HCT116 (cell line): Measurements from ENCODE around the gene CEP72. TPM values are rescaled to one million over a fixed set of nuclear protein-coding genes. Genes with fewer than 3 reads are reported as not detected.

Experiments
- ATAC-seq: fragments of 200-7000 bp; cut with Tn5 transposase; 2 replicates; pipeline ENCODE4 v1.9.1; 2020; ENCODE audit warnings: mild to moderate bottlenecking, moderate library complexity
- BruUV-seq: library from RNA; stranded (reverse); fragments of 400-500 nt; replicated peaks from 2 replicates; lab custom pipeline; 2021; lab: Mats Ljungman, UMichigan
- CTCF ChIA-PET: fragments of 300-600 bp; sonication (Branson Sonifier 250); formaldehyde crosslinking; loops from one replicate; lab custom pipeline; 2021; ENCODE audit warnings: antibody characterized with exemption; lab: Charles Lee
- POLR2A ChIA-PET: fragments of 300-600, 350-600 bp; sonication (Branson Sonifier 250); formaldehyde crosslinking; loops from one replicate; lab custom pipeline; 2021; ENCODE audit warnings: antibody characterized with exemption; lab: Charles Lee
- RAD21 ChIA-PET, 2 experiments: fragments of 300-600 bp; sonication (Branson Sonifier 250); formaldehyde crosslinking; loops; one replicate each; lab custom pipeline; 2023; ENCODE audit warnings: low total read pairs in 2 of 2; ENCODE audit not compliant: uncharacterized antibody in 2 of 2, unreplicated experiment in 2 of 2, low non-redundant PET in 1 of 2; lab: Charles Lee
- DNase-seq: peaks from one replicate; pipeline ENCODE4 v3.0.0-alpha.2; 2010; ENCODE audit warnings: low read depth, low spot score
- H2AFZ ChIP-seq: fragments of 200-600 bp; shearing (Covaris generic), sonication (generic); 2 replicates; pipeline ENCODE4 v1.6.1; 2017; ENCODE audit warnings: low read depth, mixed run types, mixed read lengths, antibody characterized with exemption, low read length; ENCODE audit not compliant: poor library complexity, severe bottlenecking
- H3K27ac ChIP-seq: 2 replicates; pipeline ENCODE4 v1.5.1; 2012; ENCODE audit warnings: low read depth, low read length
- H3K27me3 ChIP-seq: fragments of 200-600 bp; sonication (generic); 2 replicates; pipeline ENCODE4 v1.6.1; 2016; ENCODE audit warnings: mixed run types, low read length, mixed read lengths; ENCODE audit not compliant: insufficient read depth
- H3K36me3 ChIP-seq, 2 experiments: fragments of 200-500 bp in 1 of 2; fragments of 200-600 bp in 1 of 2; sonication (Bioruptor generic) in 1 of 2; sonication (generic) in 1 of 2; 2 replicates each; pipeline versions ENCODE4 v1.5.1 to v1.6.1; 2014 to 2016; ENCODE audit warnings: low read length in 2 of 2, inconsistent platforms in 1 of 2, mixed read lengths in 1 of 2, mixed run types in 1 of 2; ENCODE audit not compliant: insufficient read depth in 2 of 2, control insufficient read depth in 1 of 2
- H3K4me1 ChIP-seq, 2 experiments: fragments of 200-600 bp in 1 of 2; sonication (generic) in 1 of 2; 2 replicates each; pipeline versions ENCODE4 v1.5.1 to v1.6.1; 2012 to 2017; ENCODE audit warnings: low read length in 2 of 2, inconsistent platforms in 1 of 2, mild to moderate bottlenecking in 1 of 2, mixed read lengths in 1 of 2, mixed run types in 1 of 2, moderate library complexity in 1 of 2; ENCODE audit not compliant: insufficient read depth in 2 of 2, control insufficient read depth in 1 of 2
- H3K4me2 ChIP-seq: fragments of 200-600 bp; sonication (generic); 2 replicates; pipeline ENCODE4 v1.6.1; 2017; ENCODE audit warnings: mixed run types, low read length, mixed read lengths
- H3K4me3 ChIP-seq, 2 experiments: fragments of 200-600 bp in 1 of 2; sonication (generic) in 1 of 2; replicated peaks in 1 of 2; 2 replicates each; pipeline ENCODE4 v1.5.1; 2011 to 2016; ENCODE audit warnings: low read length in 2 of 2, control low read depth in 1 of 2, low read depth in 1 of 2, mild to moderate bottlenecking in 1 of 2, mixed read lengths in 1 of 2, mixed run types in 1 of 2
- H3K79me2 ChIP-seq: fragments of 200-600 bp; sonication (generic); 2 replicates; pipeline ENCODE4 v1.6.1; 2017; ENCODE audit warnings: mild to moderate bottlenecking, mixed run types, low read length, moderate library complexity, mixed read lengths; ENCODE audit not compliant: insufficient read depth
- H3K9ac ChIP-seq: fragments of 200-600 bp; sonication (generic); 2 replicates; pipeline ENCODE4 v1.6.1; 2016; ENCODE audit warnings: low read length, mixed read lengths
- H3K9me2 ChIP-seq: fragments of 200-600 bp; sonication (generic), shearing (Covaris generic); 2 replicates; pipeline ENCODE4 v1.6.1; 2017; ENCODE audit warnings: mixed run types, mild to moderate bottlenecking, moderate library complexity; ENCODE audit not compliant: insufficient read depth
- H3K9me3 ChIP-seq, 2 experiments: fragments of 200-500 bp in 1 of 2; fragments of 200-600 bp in 1 of 2; sonication (Bioruptor generic) in 1 of 2; sonication (generic) in 1 of 2; 2 replicates each; pipeline ENCODE4 v1.6.1; 2014 to 2017; ENCODE audit warnings: low read length in 2 of 2, mixed read lengths in 2 of 2, inconsistent platforms in 1 of 2, low read depth in 1 of 2, mild to moderate bottlenecking in 1 of 2, mixed run types in 1 of 2, moderate library complexity in 1 of 2; ENCODE audit not compliant: control insufficient read depth in 1 of 2, insufficient read depth in 1 of 2
- H4K20me1 ChIP-seq: fragments of 200-600 bp; sonication (generic), shearing (Covaris generic); 2 replicates; pipeline ENCODE4 v1.6.1; 2017; ENCODE audit warnings: mixed run types, mild to moderate bottlenecking, moderate library complexity; ENCODE audit not compliant: insufficient read depth
- CBX3 ChIP-seq: IDR thresholded peaks from 2 replicates; pipeline ENCODE4 v1.6.1; 2012; ENCODE audit warnings: low read depth
- CTCF ChIP-seq, 3 experiments: fragments of 200-600 bp in 1 of 3; sonication (generic) in 1 of 3; IDR thresholded peaks in 2 of 3; conservative IDR thresholded peaks in 1 of 3; 2 replicates each; pipeline ENCODE4 v1.5.1; 2012 to 2017; ENCODE audit warnings: low read depth in 2 of 3, low read length in 2 of 3, antibody characterized with exemption in 1 of 3, borderline replicate concordance in 1 of 3, control low read depth in 1 of 3, mild to moderate bottlenecking in 1 of 3, mixed read lengths in 1 of 3, mixed run types in 1 of 3, moderate library complexity in 1 of 3; ENCODE audit not compliant: insufficient read depth in 1 of 3
- EGR1 ChIP-seq: IDR thresholded peaks from 2 replicates; pipeline ENCODE4 v1.6.1; 2012; ENCODE audit warnings: low read depth
- ELF1 ChIP-seq: IDR thresholded peaks from 2 replicates; pipeline ENCODE4 v1.6.1; 2012; ENCODE audit warnings: low read depth, borderline replicate concordance
- EZH2 ChIP-seq: fragments of 200-600 bp; sonication (generic); IDR thresholded peaks from 2 replicates; pipeline ENCODE4 v1.6.1; 2017; ENCODE audit warnings: antibody characterized with exemption, mixed run types
- FOSL1 ChIP-seq: IDR thresholded peaks from 2 replicates; pipeline ENCODE4 v1.6.1; 2012; ENCODE audit warnings: low read depth
- MAX ChIP-seq: IDR thresholded peaks from 2 replicates; pipeline ENCODE4 v1.6.1; 2012
- POLR2AphosphoS5 ChIP-seq: IDR thresholded peaks from 2 replicates; pipeline ENCODE4 v1.6.1; 2011; ENCODE audit warnings: mild to moderate bottlenecking, low read depth, low read length, moderate library complexity
- REST ChIP-seq: IDR thresholded peaks from 2 replicates; pipeline ENCODE4 v1.6.1; 2012; ENCODE audit warnings: low read depth
- SIN3A ChIP-seq: IDR thresholded peaks from 2 replicates; pipeline ENCODE4 v1.6.1; 2012; ENCODE audit warnings: low read depth
- SRF ChIP-seq: IDR thresholded peaks from 2 replicates; pipeline ENCODE4 v1.6.1; 2012; ENCODE audit warnings: low read depth
- YY1 ChIP-seq: IDR thresholded peaks from 2 replicates; pipeline ENCODE4 v1.6.1; 2011; ENCODE audit warnings: low read length, low read depth, moderate library complexity, mild to moderate bottlenecking; ENCODE audit not compliant: insufficient replicate concordance; ENCODE audit errors: extremely low read depth
- ZBTB33 ChIP-seq: IDR thresholded peaks from 2 replicates; pipeline ENCODE4 v1.6.1; 2011; ENCODE audit warnings: mild to moderate bottlenecking, low read length, moderate library complexity; ENCODE audit not compliant: insufficient replicate concordance; ENCODE audit errors: extremely low read depth
- ZFX ChIP-seq: fragments of 450-650 bp; IDR thresholded peaks from 2 replicates; pipeline ENCODE4 v1.6.1; 2017
- intact Hi-C: fragments of 100-400 bp; cut with micrococcal nuclease; formaldehyde crosslinking; loops from 2 replicates; pipeline ENCODE4 v1.10.0; 2022
- total RNA-seq: library from RNA; stranded (reverse); gene quantifications from one replicate; pipeline ENCODE4 v1.2.1, GENCODE V29; 2021; ENCODE audit not compliant: unreplicated experiment

CEP72 gene
- total RNA-seq, 1 experiment from 2014 or later, result 25.6 TPM

- no peak overlapping the region for H2AFZ ChIP-seq
- no peaks in the 10 kb centered on the region for H3K36me3 ChIP-seq
- RAD21 ChIA-PET, result interaction anchor here in 1 of 2 experiments (0.6 kb wide), 1 partner anchor 47 kb away, joined by 3 read pairs; no protein-coding TSS in a partner anchor
- no peaks in the 10 kb centered on the region for H4K20me1 ChIP-seq
- no peaks in the 10 kb centered on the region; a peak in 1 of 4 replicates for H3K9me3 ChIP-seq
- TF ChIP-seq ZBTB33 (no peak), EGR1 (no peak), CBX3 (no peak), SIN3A (no peak), REST (no peak), YY1 (no peak), POLR2AphosphoS5 (no peak), FOSL1 (no peak), EZH2 (no peak), ELF1 (no peak), MAX (no peak), ZFX (no peak), SRF (no peak), CTCF (IDR thresholded peaks at IDR 0.05 in 2 of 3, conservative IDR thresholded peaks at IDR 0.05 in 1 of 3; ENCODE audit: borderline replicate concordance in 1 of 3, insufficient read depth in 1 of 3, low read depth in 2 of 3, low read length in 2 of 3) (no peak)
- TF ChIP-seq, all 23 proteins: peak for 0
- Histone ChIP-seq H3K9ac (no peak overlapping the region), H3K79me2 (no peaks in the 10 kb centered on the region), H3K4me2 (no peak overlapping the region), H3K4me1 (no peaks in the 10 kb centered on the region), H3K27ac (no peak overlapping the region), H3K27me3 (no peaks in the 10 kb centered on the region), H3K4me3 (no peak overlapping the region), H3K9me2 (no peaks in the 10 kb centered on the region)
- POLR2A ChIA-PET, result no interaction called here
- CTCF ChIA-PET, result no interaction called here
- no peak for DNase-seq
- ATAC-seq, result no peak
- BruUV-seq, result no TSS peak
- intact Hi-C loops, result no loop called here
These were observed 44.5 kb upstream of the CEP72 start for GRCh38 chr5:567664-568060.
